ENCODE results near the gene PPM1H.
"Not testable (repeated sequence)": the region's sequence is repeated elsewhere in the genome, so short reads cannot be mapped to it uniquely, and the experiment has no call there.

PPM1H gene

GRCh38 chr12:62888454-62889110, 46.4 kb downstream of the PPM1H start:
- H3K36me3 Mint-ChIP-seq (ENCODE audit: low read depth): peaks cover 12% of the 10 kb centered on the region
- peaks cover 4% of the 10 kb centered on the region for H3K27me3 Mint-ChIP-seq (ENCODE audit: low read depth, poor library complexity)
- H3K4me1 Mint-ChIP-seq: peaks cover 16% of the 10 kb centered on the region

GRCh38 chr12:62886796-62887195, 48.2 kb downstream of the PPM1H start:
- no peak for TF ChIP-seq CTCF (IDR thresholded peaks at IDR 0.05)
- no peak for DNase-seq
- peaks cover 8% of the 10 kb centered on the region for H3K4me1 Mint-ChIP-seq
- peaks cover 4% of the 10 kb centered on the region for H3K27me3 Mint-ChIP-seq (ENCODE audit: low read depth, poor library complexity)
- no peak overlapping the region for H3K4me3 Mint-ChIP-seq
- no peak overlapping the region for H3K27ac Mint-ChIP-seq
- H3K36me3 Mint-ChIP-seq (ENCODE audit: low read depth): peaks cover 12% of the 10 kb centered on the region
- H3K9me3 Mint-ChIP-seq: peaks cover 8% of the 10 kb centered on the region

More at GRCh38 chr12:62888454-62889110, 46.4 kb downstream of the PPM1H start:
- Mint-ChIP-seq H3K4me3 (no peak overlapping the region), H3K27ac (no peak overlapping the region), H3K9me3 (peaks cover 8% of the 10 kb centered on the region)
- DNase-seq: no peak
- TF ChIP-seq CTCF (IDR thresholded peaks at IDR 0.05): no peak

GRCh38 chr12:62885242-62885641, 49.7 kb downstream of the PPM1H start:
- no peak for TF ChIP-seq CTCF (IDR thresholded peaks at IDR 0.05)
- DNase-seq: no peak
- Mint-ChIP-seq H3K9me3 (peaks cover 8% of the 10 kb centered on the region), H3K36me3 (ENCODE audit: low read depth) (peaks cover 18% of the 10 kb centered on the region), H3K27me3 (ENCODE audit: low read depth, poor library complexity) (peaks cover 4% of the 10 kb centered on the region), H3K4me1 (peaks cover 8% of the 10 kb centered on the region), H3K4me3 (no peak overlapping the region), H3K27ac (no peak overlapping the region)

GRCh38 chr12:62884832-62885231, 50.1 kb downstream of the PPM1H start:
- not testable (repeated sequence) for DNase-seq; H3K4me1 Mint-ChIP-seq; H3K4me3 Mint-ChIP-seq; H3K27me3 Mint-ChIP-seq (ENCODE audit: low read depth, poor library complexity); H3K9me3 Mint-ChIP-seq; H3K27ac Mint-ChIP-seq
- peaks cover 19% of the 10 kb centered on the region for H3K36me3 Mint-ChIP-seq (ENCODE audit: low read depth)

- TF ChIP-seq CTCF (IDR thresholded peaks at IDR 0.05): no peak
- Mint-ChIP-seq H3K27me3 (ENCODE audit: low read depth, poor library complexity) (peaks cover under 1% of the 10 kb centered on the region), H3K9me3 (peaks cover 8% of the 10 kb centered on the region), H3K36me3 (ENCODE audit: low read depth) (peaks cover 24% of the 10 kb centered on the region), H3K4me1 (peaks cover 8% of the 10 kb centered on the region), H3K4me3 (no peak overlapping the region), H3K27ac (no peak overlapping the region)
- no peak for DNase-seq
Measured at GRCh38 chr12:62882696-62883095, 52.3 kb downstream of the PPM1H start.

- H3K4me3 Mint-ChIP-seq: no peak overlapping the region
- H3K27me3 Mint-ChIP-seq (ENCODE audit: low read depth, poor library complexity): no peaks in the 10 kb centered on the region
- no peak for DNase-seq
- no peak for TF ChIP-seq CTCF (IDR thresholded peaks at IDR 0.05)
- no peak overlapping the region for H3K27ac Mint-ChIP-seq
- H3K9me3 Mint-ChIP-seq: peaks cover 8% of the 10 kb centered on the region
- H3K4me1 Mint-ChIP-seq: peaks cover 8% of the 10 kb centered on the region
- peaks cover 27% of the 10 kb centered on the region for H3K36me3 Mint-ChIP-seq (ENCODE audit: low read depth)
Measured at GRCh38 chr12:62882140-62882539, 52.8 kb downstream of the PPM1H start.
